Ovary (tissue), 9 donors: ENCODE results near the gene GCNT2. TPM values are rescaled to one million over a fixed set of nuclear protein-coding genes. Genes with fewer than 3 reads are reported as not detected.

Experiments
- DNase-seq, 5 donors: peaks; one replicate each; pipeline ENCODE4 v3.0.0-alpha.2; 2019 to 2020
- H3K27ac ChIP-seq, 2 donors: fragments of 200-600 bp; one replicate each; pipeline versions ENCODE4 v1.5.1 to v1.8.0; 2019 to 2022
- H3K27me3 ChIP-seq: fragments of 200-600 bp; one replicate; pipeline ENCODE4 v1.8.0; 2022
- H3K36me3 ChIP-seq: fragments of 200-600 bp; sonication (generic); one replicate; pipeline ENCODE4 v1.5.1; 2019
- H3K4me1 ChIP-seq: one replicate; pipeline ENCODE4 v1.8.1; 2013; ENCODE audit warnings: mild to moderate bottlenecking, moderate library complexity; ENCODE audit not compliant: insufficient read depth
- H3K4me3 ChIP-seq: fragments of 200-600 bp; sonication (generic); one replicate; pipeline ENCODE4 v1.5.1; 2017
- H3K9me3 ChIP-seq, 2 donors: fragments of 200-600 bp in 1 of 2; sonication (generic) in 1 of 2; one replicate each; pipeline versions ENCODE4 v1.5.1 to v1.8.1; 2013 to 2019; ENCODE audit warnings: mild to moderate bottlenecking in 1 of 2, moderate library complexity in 1 of 2
- EP300 ChIP-seq: sonication (generic); formaldehyde crosslinking; IDR thresholded peaks from one replicate; pipeline ENCODE4 v1.6.1; 2017; ENCODE audit warnings: antibody characterized with exemption
- POLR2A ChIP-seq: fragments of 450-650 bp; IDR thresholded peaks from one replicate; pipeline ENCODE4 v1.6.1; 2017; ENCODE audit warnings: antibody characterized with exemption, mild to moderate bottlenecking, moderate library complexity
- WGBS, 3 donors: extraction: QIAGEN DNeasy Blood & Tissue Kit in 1 of 3; methylation state at CpG; one replicate each; pipeline versions ENCODE4 v1.1.5 to v1.1.7; 2013 to 2017; 5-methylcytosine and 5-hydroxymethylcytosine counted together
- intact Hi-C, 4 donors: fragments of 100-400 bp; cut with DNase I; formaldehyde crosslinking; loops; one replicate each; pipeline versions ENCODE4 v1.11.0 to v1.15.1; 2022 to 2023
- polyA plus RNA-seq, 2 donors: library from polyadenylated mRNA; stranded (reverse); fragments of 200-250 nt in 1 of 2; fragments of 350-450 nt in 1 of 2; fragmentation: Illumina TruSeq in 1 of 2; extraction: RNeasy Lipid Tissue Mini Kit (QIAGEN cat#74804) in 1 of 2; gene quantifications; one replicate each; pipeline ENCODE4 v1.2.3, GENCODE V29; 2013 to 2014
- total RNA-seq, 7 donors: library from RNA; depleted of rRNA in 2 of 7; stranded (reverse); fragments of >200 nt in 2 of 7; fragmentation: NEBNext Ultra II Directional in 3 of 7; extraction: Animal tissue kit (Norgen Biotek cat#: 25700) in 3 of 7; gene quantifications; one replicate each; pipeline versions ENCODE4 v1.1.0 to v1.2.4, GENCODE V29; 2016 to 2023
- TF ChIP-seq, protein P1 (sequence below), 3 donors: fragments of 450-650 bp in 2 of 3; fragments of 200-600 bp in 1 of 3; IDR thresholded peaks; one replicate each; pipeline versions ENCODE4 v1.5.1 to v1.8.0; 2016 to 2022; ENCODE audit warnings: antibody characterized with exemption in 3 of 3, mild to moderate bottlenecking in 1 of 3
- donor health status: DM: no; HTN: no; CAD: no; lungs with moderate emphysema.
- donor health status: DM: no; HTN: no; CAD: no.
- donor health status: Bipolar disorder and iron deficiency.
- donor health status: DM: yes; HTN: yes; CAD: no.
- donor health status: DM: no; HTN: no; CAD: no.
- donor health status: DM: yes; HTN: yes; CAD: no.

GCNT2 gene
- total and polyA plus RNA-seq, 9 donors: 0.92 to 3.8 (median 1.3) TPM

DNA sequence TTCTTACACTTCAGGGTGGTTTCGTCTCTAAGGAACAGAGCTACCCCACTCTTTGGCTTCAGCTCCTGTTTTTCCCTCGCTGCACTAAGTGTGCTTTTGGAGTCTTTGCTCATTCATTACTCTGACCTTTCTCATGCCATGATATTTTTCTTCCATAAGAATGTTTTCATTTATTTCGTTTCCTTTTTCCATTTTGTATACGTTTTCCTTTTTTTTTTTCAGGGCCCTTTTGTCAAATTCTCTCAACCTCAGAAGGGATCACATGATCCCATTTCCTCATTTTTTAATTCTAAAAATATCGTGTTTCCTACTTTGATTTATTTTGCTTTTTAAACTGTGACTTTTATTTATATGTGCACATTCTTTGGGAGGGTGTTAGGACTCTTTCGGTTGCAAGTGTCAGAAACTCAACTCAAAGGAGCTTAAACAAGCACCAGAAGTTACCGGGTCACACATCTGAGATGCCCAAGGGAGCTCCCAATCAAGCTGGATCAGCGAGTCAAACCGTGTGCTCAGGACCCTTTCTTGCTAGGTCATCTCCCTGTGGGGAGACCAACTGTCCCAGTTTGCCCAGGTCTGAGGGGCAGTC is 40.6 kb downstream of the GCNT2 start:
- Histone ChIP-seq H3K4me3 (no peak overlapping the region), H3K9me3 (no peaks in the 10 kb centered on the region), H3K27ac (no peak overlapping the region), H3K27me3 (no peaks in the 10 kb centered on the region), H3K36me3 (no peaks in the 10 kb centered on the region), H3K4me1 (no peaks in the 10 kb centered on the region)
- 36 to 49% (median 37%) methylated on average over 9 of the region's 9 CpGs for WGBS, 3 donors
- DNase-seq: no peak
- TF ChIP-seq, protein P1, sequence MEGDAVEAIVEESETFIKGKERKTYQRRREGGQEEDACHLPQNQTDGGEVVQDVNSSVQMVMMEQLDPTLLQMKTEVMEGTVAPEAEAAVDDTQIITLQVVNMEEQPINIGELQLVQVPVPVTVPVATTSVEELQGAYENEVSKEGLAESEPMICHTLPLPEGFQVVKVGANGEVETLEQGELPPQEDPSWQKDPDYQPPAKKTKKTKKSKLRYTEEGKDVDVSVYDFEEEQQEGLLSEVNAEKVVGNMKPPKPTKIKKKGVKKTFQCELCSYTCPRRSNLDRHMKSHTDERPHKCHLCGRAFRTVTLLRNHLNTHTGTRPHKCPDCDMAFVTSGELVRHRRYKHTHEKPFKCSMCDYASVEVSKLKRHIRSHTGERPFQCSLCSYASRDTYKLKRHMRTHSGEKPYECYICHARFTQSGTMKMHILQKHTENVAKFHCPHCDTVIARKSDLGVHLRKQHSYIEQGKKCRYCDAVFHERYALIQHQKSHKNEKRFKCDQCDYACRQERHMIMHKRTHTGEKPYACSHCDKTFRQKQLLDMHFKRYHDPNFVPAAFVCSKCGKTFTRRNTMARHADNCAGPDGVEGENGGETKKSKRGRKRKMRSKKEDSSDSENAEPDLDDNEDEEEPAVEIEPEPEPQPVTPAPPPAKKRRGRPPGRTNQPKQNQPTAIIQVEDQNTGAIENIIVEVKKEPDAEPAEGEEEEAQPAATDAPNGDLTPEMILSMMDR (IDR thresholded peaks at IDR 0.05): no peak
- no peak for TF ChIP-seq EP300
- no peak for TF ChIP-seq POLR2A
- intact Hi-C loops: no loop called here

DNA sequence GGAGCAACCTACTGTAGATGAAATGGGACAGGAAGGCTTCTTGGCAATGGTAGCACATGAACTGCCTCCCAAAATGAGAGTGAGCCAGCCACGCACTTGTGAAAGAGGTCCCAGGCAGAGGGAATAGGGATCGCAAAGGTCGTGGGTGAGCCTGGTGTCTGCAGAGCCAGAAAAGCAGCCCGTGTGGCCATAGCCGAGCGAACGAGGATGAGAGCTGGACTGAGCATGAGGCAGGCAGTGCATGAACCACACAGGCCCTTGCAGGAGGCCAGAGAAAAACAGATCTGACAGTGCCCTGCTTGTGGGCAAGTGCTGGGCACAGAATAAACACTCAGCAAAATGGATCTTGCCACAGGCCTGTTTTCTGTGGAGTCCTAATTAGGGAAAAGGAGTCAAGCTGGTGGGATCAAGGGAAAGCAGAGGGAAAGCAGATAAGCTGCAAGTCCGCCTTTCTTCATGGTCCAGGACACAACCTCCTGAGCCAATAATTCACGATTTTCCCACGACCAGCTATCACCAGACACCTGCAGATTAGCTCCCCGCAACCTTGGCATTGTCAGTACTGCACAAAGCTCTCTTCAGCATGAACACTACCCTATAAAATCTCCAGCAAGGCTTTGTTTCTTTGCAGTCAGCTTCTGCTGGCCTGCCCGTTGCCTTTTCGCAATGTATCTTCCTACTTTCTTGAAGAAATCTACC is 44.0 kb downstream of the GCNT2 start:
- intact Hi-C loops: no loop called here
- Histone ChIP-seq H3K4me3 (no peak overlapping the region), H3K27ac (no peak overlapping the region), H3K36me3 (no peaks in the 10 kb centered on the region), H3K9me3 (no peaks in the 10 kb centered on the region), H3K27me3 (no peaks in the 10 kb centered on the region), H3K4me1 (no peaks in the 10 kb centered on the region)
- DNase-seq: no peak
- 48 to 65% (median 49%) methylated on average over 13 of the region's 13 CpGs for WGBS, 3 donors
- TF ChIP-seq, protein P1 (IDR thresholded peaks at IDR 0.05): no peak
- TF ChIP-seq POLR2A: no peak
- no peak for TF ChIP-seq EP300

DNA sequence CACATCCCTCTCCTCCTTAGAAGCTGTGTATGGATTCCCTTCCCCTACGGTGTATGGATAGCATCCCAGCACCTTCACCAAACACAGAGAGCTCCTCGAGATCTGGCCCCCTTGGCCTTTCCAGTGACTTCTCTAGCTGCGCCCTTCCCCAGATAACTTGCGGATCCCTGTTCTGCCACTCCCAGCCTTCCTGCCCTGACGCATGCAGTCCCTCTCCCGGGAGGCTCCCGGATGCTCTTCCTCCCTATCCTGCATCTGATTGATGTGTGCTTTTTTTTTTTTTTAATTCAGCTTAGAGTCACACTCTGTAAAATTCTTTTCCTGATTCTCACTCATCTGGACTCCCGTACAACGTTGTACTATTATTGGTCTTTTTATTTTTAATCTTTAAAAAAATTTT is 44.8 kb downstream of the GCNT2 start:
- TF ChIP-seq, protein P1 (IDR thresholded peaks at IDR 0.05): no peak
- no peak for TF ChIP-seq POLR2A
- TF ChIP-seq EP300: no peak
- no peaks in the 10 kb centered on the region for H3K36me3 ChIP-seq
- H3K27me3 ChIP-seq: no peaks in the 10 kb centered on the region
- no peak for DNase-seq
- H3K4me1 ChIP-seq: no peaks in the 10 kb centered on the region
- H3K9me3 ChIP-seq: no peaks in the 10 kb centered on the region
- H3K27ac ChIP-seq: no peak overlapping the region
- 45 to 74% (median 51%) methylated on average over 9 of the region's 9 CpGs for WGBS, 3 donors
- no peak overlapping the region for H3K4me3 ChIP-seq
- intact Hi-C loops: no loop called here

DNA sequence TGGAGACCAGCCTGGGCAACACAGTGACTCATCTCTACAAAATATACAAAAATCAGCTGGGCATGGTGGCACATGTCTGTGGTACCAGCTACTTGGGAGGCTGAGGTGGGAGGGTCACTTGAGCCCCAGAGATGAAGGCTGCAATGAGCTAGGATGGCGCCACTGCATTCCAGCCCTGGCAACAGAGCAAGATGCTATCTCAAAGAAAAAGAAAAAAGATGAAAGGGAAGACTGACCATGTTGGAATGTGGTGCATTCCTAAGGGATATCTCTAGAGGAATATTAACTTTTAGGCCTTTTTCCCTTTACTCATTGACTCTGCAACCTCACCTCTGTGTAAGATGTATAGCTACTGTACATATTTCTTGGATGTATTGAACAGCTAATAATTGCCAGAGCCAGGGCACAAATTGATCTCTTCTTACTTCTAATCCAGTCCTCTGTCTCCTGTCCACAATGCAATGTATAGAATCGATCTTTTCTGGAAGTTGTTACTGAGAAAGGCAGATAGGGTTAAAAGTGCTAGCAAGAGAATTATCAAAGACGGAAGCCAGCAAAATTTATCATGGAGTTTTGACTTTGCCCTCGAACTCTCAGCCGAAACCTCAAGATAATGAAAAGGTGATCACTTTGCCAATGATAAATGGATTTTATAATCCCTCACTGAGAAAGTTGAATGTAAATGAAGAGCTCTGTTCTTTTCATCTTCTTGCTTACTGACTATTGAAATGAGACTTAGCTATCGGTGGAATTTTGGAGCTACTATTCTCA is 46.3 kb downstream of the GCNT2 start:
- no peaks in the 10 kb centered on the region for H3K4me1 ChIP-seq
- H3K9me3 ChIP-seq: no peaks in the 10 kb centered on the region
- H3K27ac ChIP-seq: no peak overlapping the region
- no peak for DNase-seq
- H3K4me3 ChIP-seq: no peak overlapping the region
- 32 to 44% (median 34%) methylated on average over 6 of the region's 6 CpGs for WGBS, 3 donors
- no peaks in the 10 kb centered on the region for H3K36me3 ChIP-seq
- no peak for TF ChIP-seq POLR2A
- no peak for TF ChIP-seq EP300
- TF ChIP-seq, protein P1 (IDR thresholded peaks at IDR 0.05): no peak
- intact Hi-C loops: no loop called here
- H3K27me3 ChIP-seq: no peaks in the 10 kb centered on the region
